ENCODE measurements around the gene CCDC8. TPM values are rescaled to one million over a fixed set of nuclear protein-coding genes. Genes with fewer than 3 reads are reported as not detected.

The CCDC8 gene
- total and polyA plus RNA-seq, 2 of the 4 experiments (the other 2 are of a cell fraction), result 9.3 to 10.2 TPM

DNA sequence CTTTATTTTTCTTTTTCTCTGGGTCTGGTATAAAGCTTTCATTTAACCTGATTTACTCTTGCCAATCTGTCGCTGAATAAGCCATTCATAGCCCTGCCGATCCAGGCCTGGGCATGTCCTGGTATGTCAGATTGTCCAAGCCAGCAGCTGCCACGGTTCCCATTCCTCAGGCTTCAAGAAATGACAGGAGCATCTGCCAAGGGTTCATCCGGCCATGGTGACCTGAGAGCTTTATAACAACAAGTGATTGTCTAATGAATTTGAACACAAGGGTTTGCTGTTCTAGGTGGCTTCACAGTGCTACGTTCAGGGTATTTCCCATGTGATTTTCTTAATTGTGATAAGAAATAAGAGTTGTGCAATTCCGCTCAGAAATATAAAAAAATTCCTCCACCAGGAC, 38.0 kb upstream of the CCDC8 start:
- Histone ChIP-seq H3K56ac (ENCODE audit: extremely low read depth, insufficient read depth, low read length) (no peak overlapping the region), H2AFZ (replicated peaks; ENCODE audit: low read length, poor library complexity) (no peak overlapping the region), H2AK9ac (replicated peaks; ENCODE audit: low read depth, low read length, poor library complexity) (no peak overlapping the region), H3K9me1 (ENCODE audit: insufficient read depth, low read length) (no peaks in the 10 kb centered on the region), H4K20me1 (ENCODE audit: insufficient read depth, low read length) (no peaks in the 10 kb centered on the region), H3K4ac (ENCODE audit: low read depth, low read length) (no peak overlapping the region), H4K91ac (ENCODE audit: insufficient read depth, low read depth, low read length) (no peak overlapping the region), H2AK5ac (ENCODE audit: low read depth, low read length) (no peak overlapping the region), H3K9me3 (ENCODE audit: control insufficient read depth, insufficient read depth, low read length) (peaks cover 6% of the 10 kb centered on the region), H3K36me3 (ENCODE audit: control insufficient read depth, insufficient read depth, low read length) (no peaks in the 10 kb centered on the region), H3K14ac (replicated peaks; ENCODE audit: low read depth, low read length) (no peak overlapping the region), H4K5ac (ENCODE audit: low read depth, low read length) (no peak overlapping the region), H2BK15ac (ENCODE audit: low read depth, low read length) (no peak overlapping the region), H2BK120ac (ENCODE audit: low read depth, low read length) (no peak overlapping the region), H3K18ac (ENCODE audit: low read depth, low read length) (no peak overlapping the region), H3K4me3 (ENCODE audit: insufficient read depth, low read depth, low read length) (no peak overlapping the region), H2BK20ac (ENCODE audit: low read depth, low read length) (no peak overlapping the region), H3K4me1 (ENCODE audit: control insufficient read depth, insufficient read depth, low read length) (no peaks in the 10 kb centered on the region), H4K8ac (ENCODE audit: low read depth in 2 of 2, low read length in 2 of 2) (no peak overlapping the region), H2BK5ac (ENCODE audit: low read depth, low read length, poor library complexity, severe bottlenecking) (no peak overlapping the region), H3K79me1 (ENCODE audit: low read depth in 1 of 2, low read length in 2 of 2) (no peaks in the 10 kb centered on the region), H3K23ac (ENCODE audit: low read depth, low read length) (no peak overlapping the region), H3K27me3 (ENCODE audit: control insufficient read depth, insufficient read depth, low read length) (peaks cover 18% of the 10 kb centered on the region), H3K9ac (ENCODE audit: low read depth, low read length) (no peak overlapping the region), H3K27ac (ENCODE audit: insufficient read depth, low read length) (no peak overlapping the region), H3K4me2 (ENCODE audit: low read depth, low read length) (no peak overlapping the region)
- CTCF ChIA-PET, result no interaction called here
- POLR2A ChIA-PET (ENCODE audit: unreplicated experiment), result no interaction called here
- BruUV-seq (replicated peaks), result no TSS peak
- in situ Hi-C loops (cut with MboI; ENCODE audit: low sequenced_read_pairs), result no loop called here
- DNase-seq (no peak), ATAC-seq (ENCODE audit: low read depth) (no peak)
- dilution Hi-C loops (cut with HindIII; ENCODE audit: low sequenced_read_pairs, unreplicated experiment), result no loop called here
- TF ChIP-seq BHLHE40 (IDR thresholded peaks at IDR 0.05; ENCODE audit: low read depth, low read length), result no peak
- TF ChIP-seq FOS (IDR thresholded peaks at IDR 0.05; ENCODE audit: low read depth, low read length), result no peak
- TF ChIP-seq, protein P1, sequence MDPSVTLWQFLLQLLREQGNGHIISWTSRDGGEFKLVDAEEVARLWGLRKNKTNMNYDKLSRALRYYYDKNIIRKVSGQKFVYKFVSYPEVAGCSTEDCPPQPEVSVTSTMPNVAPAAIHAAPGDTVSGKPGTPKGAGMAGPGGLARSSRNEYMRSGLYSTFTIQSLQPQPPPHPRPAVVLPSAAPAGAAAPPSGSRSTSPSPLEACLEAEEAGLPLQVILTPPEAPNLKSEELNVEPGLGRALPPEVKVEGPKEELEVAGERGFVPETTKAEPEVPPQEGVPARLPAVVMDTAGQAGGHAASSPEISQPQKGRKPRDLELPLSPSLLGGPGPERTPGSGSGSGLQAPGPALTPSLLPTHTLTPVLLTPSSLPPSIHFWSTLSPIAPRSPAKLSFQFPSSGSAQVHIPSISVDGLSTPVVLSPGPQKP (IDR thresholded peaks at IDR 0.05; ENCODE audit: borderline replicate concordance, low read depth, low read length), result no peak
- no peak for TF ChIP-seq CHD1 (IDR thresholded peaks at IDR 0.05; ENCODE audit: low read depth, low read length)
- intact Hi-C loops (cut with micrococcal nuclease), result no loop called here
- 60% methylated on average over 1 of the region's 6 CpGs; no CpG with 5 or more reads in 1 of the 2 experiments for WGBS, 2 experiments (ENCODE audit: extremely low coverage in 2 of 2, insufficient read length in 1 of 2)

Data from IMR-90 (cell line).